ENCODE results near the gene GHSR. TPM values are rescaled to one million over a fixed set of nuclear protein-coding genes. Genes with fewer than 3 reads are reported as not detected.

The GHSR gene
- total RNA-seq, 2 experiments from 2014 or later = not detected

DNA sequence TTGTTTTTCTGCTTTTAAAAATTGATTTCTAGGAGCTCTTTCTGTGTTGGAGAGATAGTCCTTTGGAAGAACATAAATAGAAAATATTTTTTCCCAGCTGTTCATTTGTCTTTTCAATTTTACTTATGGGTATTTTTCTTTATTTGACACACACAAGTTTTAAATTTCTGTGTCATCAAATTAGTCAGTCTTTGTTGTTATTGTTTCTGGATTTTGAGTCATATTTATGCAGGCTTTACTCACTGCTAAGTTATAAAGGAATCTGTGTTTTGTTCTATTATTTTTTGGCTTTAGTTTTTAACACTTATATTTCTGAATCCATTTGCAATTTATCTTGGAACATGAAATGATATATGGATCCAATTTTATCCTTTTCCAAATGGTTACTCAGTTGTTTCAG, 5.9 kb upstream of the GHSR start:
- Mint-ChIP-seq H3K9me3 (no peaks in the 10 kb centered on the region), H3K27me3 (peaks cover 55% of the 10 kb centered on the region)

DNA sequence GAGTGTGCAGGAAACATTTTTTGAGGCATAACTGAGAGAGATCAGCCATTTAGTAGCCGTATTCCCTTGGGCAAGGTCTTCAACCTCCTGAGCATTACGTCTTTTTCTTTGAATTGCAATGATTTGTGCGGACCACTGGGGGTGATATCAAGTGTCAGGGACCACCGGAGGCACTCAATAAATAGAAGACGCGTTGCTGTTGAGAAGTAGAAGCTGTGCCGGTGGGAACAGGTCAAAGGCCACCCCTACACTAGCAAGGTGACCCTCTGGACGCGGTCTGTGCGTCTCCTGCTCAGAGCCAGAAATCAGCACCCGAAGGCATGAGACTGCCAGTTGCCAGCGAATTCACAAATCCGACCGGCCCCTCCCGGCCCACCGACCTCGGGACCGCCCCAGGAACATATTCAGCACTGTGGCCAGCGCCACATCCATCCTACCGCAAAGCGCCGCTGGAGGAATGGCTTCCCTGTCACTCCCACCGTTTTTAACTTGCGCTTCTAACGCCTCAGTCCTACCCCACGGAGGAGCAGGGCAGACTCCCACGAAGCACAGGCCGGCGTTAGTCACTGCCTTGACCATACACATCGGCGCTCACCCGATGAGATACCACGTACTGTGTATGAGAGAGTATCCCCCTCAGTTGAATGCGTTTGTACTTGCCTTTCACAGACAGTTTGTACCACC, 1.4 kb upstream of the GHSR start:
- peak overlapping the region; percentile 38 for H3K4me3 Mint-ChIP-seq
- H3K9me3 Mint-ChIP-seq = no peaks in the 10 kb centered on the region
- peaks cover 87% of the 10 kb centered on the region for H3K27me3 Mint-ChIP-seq
- peak; percentile 64 for DNase-seq
- H3K4me1 Mint-ChIP-seq = peaks cover 31% of the 10 kb centered on the region
- peak; percentile 33 for ATAC-seq (ENCODE audit: low read depth)
- H3K27ac Mint-ChIP-seq = no peak overlapping the region
- POLR2A ChIA-PET = no interaction called here
- no peaks in the 10 kb centered on the region for H3K36me3 Mint-ChIP-seq

More for the DNA sequence above, 5.9 kb upstream of the GHSR start:
- POLR2A ChIA-PET = no interaction called here
- H3K4me3 Mint-ChIP-seq = no peak overlapping the region
- no peak for DNase-seq
- H3K27ac Mint-ChIP-seq = no peak overlapping the region
- peaks cover 8% of the 10 kb centered on the region for H3K4me1 Mint-ChIP-seq
- H3K36me3 Mint-ChIP-seq = no peaks in the 10 kb centered on the region
- ATAC-seq (ENCODE audit: low read depth) = no peak

DNA sequence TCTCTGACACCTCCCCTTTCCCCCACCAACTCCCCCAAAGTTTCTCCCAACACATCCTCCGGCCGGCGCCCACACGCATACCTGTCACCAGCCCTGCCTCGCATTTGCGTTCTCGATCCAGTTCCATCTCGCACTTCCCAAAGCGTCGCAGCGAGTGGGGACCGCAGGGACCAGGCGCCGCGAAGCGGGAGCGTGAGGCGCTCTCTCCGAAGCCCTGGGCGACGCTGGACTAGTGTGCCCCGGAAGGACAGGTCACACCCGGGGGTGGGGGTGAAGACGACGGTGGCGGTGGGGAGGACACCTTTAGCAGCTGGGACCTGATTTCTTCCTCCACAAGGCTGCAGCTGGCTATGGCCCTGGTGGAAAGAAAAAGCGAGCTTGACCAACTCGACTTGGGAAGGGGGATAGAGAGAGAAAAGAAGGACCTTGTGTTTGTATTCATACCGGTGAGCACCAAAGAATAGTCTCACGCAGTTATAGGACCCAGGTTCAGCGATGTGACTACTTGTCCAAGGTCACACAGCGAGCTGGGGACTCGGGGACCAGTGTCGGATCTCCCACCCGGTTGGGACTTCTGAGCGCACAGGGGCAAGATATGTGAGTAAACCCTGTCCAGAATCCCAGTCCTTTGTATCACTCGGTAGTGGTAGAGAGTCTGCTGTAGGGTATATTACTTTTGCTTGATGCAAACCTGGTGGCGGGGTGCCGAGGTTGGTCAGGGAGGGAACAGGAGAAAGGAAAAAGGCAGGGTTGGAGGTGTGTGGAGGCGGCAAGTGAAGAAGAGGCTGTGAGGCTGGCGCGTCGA, 607 bp upstream of the GHSR start:
- Mint-ChIP-seq H3K36me3 (no peaks in the 10 kb centered on the region), H3K9me3 (no peaks in the 10 kb centered on the region), H3K4me1 (peaks cover 31% of the 10 kb centered on the region), H3K27ac (no peak overlapping the region), H3K4me3 (peak overlapping the region; percentile 38), H3K27me3 (peaks cover 86% of the 10 kb centered on the region)
- POLR2A ChIA-PET = no interaction called here
- ATAC-seq (ENCODE audit: low read depth) (no peak), DNase-seq (peak; percentile 33)

DNA sequence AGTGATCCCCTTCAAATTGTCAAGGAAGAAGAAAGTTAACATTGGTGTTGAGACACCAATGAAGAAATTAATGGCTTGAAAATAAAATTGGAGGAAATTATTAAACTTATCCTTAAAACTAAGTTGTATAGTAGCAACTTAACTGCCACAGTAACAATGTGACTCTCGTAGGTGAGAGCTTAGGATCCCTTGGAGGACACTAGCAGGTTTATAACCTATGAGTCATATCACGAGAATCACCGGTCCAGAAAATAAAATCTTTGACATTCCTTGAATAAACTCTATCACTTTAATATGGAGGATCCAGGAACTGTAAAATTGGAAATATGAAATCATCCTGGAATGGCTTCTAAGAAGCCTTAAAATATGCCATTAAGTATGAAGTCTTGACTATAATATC, 2.1 kb downstream of the GHSR start:
- DNase-seq = no peak
- Mint-ChIP-seq H3K36me3 (no peaks in the 10 kb centered on the region), H3K4me3 (no peak overlapping the region), H3K9me3 (no peaks in the 10 kb centered on the region), H3K4me1 (peaks cover 31% of the 10 kb centered on the region), H3K27ac (no peak overlapping the region), H3K27me3 (peaks cover 94% of the 10 kb centered on the region)
- POLR2A ChIA-PET = no interaction called here
- ATAC-seq (ENCODE audit: low read depth) = no peak

DNA sequence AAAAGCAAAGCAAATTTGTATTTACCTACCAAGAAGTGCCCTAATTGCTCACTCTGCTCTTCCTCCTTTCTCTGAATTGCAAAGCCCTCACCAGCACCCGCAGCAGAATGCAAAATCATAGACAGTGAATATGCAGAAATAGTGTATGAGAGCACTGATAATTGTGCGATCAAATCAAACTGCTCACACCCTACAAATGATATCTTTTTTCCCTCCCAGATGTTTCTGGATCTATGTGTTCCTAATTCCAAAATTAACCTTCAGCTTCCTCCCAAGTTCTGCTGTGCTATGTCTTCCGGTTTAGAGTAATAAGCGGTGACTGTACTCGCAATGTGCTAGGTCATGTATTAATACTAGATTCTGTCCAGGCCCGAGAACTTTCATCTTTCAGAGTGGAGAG, 3.4 kb downstream of the GHSR start:
- Mint-ChIP-seq H3K4me1 (peaks cover 27% of the 10 kb centered on the region), H3K27ac (no peak overlapping the region), H3K36me3 (no peaks in the 10 kb centered on the region), H3K27me3 (peaks cover 92% of the 10 kb centered on the region), H3K4me3 (no peak overlapping the region), H3K9me3 (no peaks in the 10 kb centered on the region)
- DNase-seq (no peak), ATAC-seq (ENCODE audit: low read depth) (no peak)
- POLR2A ChIA-PET = no interaction called here

DNA sequence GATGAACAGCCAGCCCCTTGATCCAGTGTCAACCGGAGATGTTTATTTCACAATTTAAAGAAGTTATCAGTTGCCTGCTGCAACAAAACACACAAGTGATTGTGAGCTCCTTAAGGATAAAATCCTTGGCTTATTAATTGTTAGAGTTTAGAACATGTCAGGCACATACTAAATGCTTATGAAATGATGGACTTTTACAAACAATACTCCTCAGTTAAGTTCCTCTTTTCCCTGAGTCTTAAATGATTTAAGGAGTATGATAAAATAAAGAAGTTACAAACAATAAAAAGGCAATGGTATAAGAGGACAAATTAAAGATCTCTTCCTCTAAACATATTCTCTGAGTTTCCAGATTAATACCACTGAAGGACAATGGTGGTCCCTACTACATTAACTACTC, 5.7 kb downstream of the GHSR start:
- Mint-ChIP-seq H3K4me1 (peaks cover 11% of the 10 kb centered on the region), H3K27me3 (peaks cover 88% of the 10 kb centered on the region), H3K36me3 (no peaks in the 10 kb centered on the region), H3K9me3 (no peaks in the 10 kb centered on the region), H3K27ac (no peak overlapping the region), H3K4me3 (no peak overlapping the region)
- POLR2A ChIA-PET = no interaction called here
- DNase-seq (no peak), ATAC-seq (ENCODE audit: low read depth) (no peak)

DNA sequence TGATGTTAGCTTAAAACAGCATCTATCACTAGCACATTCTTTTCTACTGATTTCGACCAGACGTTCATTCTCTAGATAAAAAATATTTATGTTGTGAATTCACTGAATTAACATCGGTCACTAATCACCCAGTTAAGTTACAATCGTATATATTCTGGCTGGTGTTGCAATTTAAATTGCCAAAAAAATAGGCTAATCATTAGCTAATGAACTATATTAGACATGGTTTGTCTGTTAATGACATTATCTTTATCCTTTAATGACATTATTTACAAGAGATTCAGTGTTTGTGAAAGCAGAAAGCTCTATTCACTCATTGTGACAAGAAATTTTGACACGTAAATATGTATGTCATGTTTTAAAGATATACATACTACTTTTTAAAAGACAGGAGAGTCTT, 6.7 kb downstream of the GHSR start:
- POLR2A ChIA-PET = no interaction called here
- Mint-ChIP-seq H3K27ac (no peak overlapping the region), H3K9me3 (no peaks in the 10 kb centered on the region), H3K36me3 (no peaks in the 10 kb centered on the region), H3K27me3 (peaks cover 80% of the 10 kb centered on the region), H3K4me3 (no peak overlapping the region), H3K4me1 (peaks cover 5% of the 10 kb centered on the region)
- DNase-seq (no peak), ATAC-seq (ENCODE audit: low read depth) (no peak)

DNA sequence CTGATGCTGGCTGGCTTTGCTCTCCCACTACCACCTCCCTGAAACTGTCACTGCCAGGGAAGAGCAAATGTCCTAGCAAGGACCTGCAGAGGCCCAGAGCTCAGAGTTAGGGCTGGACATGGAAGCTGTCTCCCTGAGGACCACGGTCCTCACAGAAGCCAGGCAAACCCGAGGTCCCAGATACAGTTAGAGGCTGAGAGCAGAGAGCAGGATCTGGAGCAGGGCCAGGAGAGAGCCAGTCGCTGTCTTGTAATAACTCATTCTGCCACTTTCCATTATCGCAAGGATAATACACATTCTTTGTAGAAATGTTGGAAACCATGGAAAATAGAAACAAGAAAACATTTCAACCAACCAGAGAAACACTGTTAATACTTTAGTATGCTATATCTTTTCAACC, 10.1 kb downstream of the GHSR start:
- no peaks in the 10 kb centered on the region for H3K36me3 Mint-ChIP-seq
- H3K27ac Mint-ChIP-seq = no peak overlapping the region
- POLR2A ChIA-PET = no interaction called here
- H3K27me3 Mint-ChIP-seq = peaks cover 50% of the 10 kb centered on the region
- H3K9me3 Mint-ChIP-seq = peaks cover 4% of the 10 kb centered on the region
- DNase-seq = no peak
- ATAC-seq (ENCODE audit: low read depth) = no peak
- H3K4me1 Mint-ChIP-seq = no peaks in the 10 kb centered on the region
- H3K4me3 Mint-ChIP-seq = no peak overlapping the region

DNA sequence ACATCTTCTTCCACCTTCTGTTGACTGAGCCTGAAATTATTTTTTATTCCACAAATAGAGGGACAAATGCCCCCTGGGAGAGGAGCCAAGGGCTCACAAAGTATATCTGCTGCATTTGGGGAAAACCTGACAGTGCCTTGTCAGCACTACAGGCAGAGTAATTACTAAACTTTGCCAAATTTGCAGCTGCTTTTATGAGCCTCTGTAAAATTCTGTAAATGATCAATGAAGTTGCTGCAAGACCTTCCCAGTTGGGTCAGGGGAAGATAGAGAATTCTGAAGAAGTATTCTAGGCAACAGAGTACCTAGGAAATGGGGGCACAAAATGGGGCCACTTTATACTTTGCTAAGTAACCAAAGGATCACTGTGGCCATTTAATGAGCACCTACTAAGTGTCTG, 10.5 kb downstream of the GHSR start:
- Mint-ChIP-seq H3K4me1 (no peaks in the 10 kb centered on the region), H3K9me3 (peaks cover 6% of the 10 kb centered on the region), H3K27ac (no peak overlapping the region), H3K36me3 (no peaks in the 10 kb centered on the region), H3K27me3 (peaks cover 46% of the 10 kb centered on the region), H3K4me3 (no peak overlapping the region)
- POLR2A ChIA-PET = no interaction called here
- ATAC-seq (ENCODE audit: low read depth) = no peak
- no peak for DNase-seq

DNA sequence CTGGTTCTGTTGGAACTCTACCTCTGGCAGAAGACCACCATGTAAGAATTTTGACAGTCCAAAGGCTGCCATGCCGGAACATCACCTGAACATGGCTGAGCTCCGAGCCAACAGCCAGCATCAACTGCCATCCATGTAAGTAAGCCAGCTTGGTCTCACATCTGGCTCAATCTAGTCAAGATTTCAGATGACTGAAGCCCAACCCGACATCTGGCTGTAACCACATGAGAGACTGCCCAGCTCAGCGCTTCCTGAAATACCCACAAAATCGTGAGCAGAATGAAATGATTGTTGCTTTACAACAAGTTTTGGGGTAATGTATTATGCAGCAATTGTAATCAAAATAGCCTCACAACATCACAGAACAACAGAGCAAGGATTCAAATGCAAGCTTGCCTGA, 32.9 kb downstream of the GHSR start:
- DNase-seq = no peak
- H3K9me3 Mint-ChIP-seq = no peaks in the 10 kb centered on the region
- H3K36me3 Mint-ChIP-seq = no peaks in the 10 kb centered on the region
- peaks cover 60% of the 10 kb centered on the region for H3K27me3 Mint-ChIP-seq
- no peaks in the 10 kb centered on the region for H3K4me1 Mint-ChIP-seq
- H3K27ac Mint-ChIP-seq = no peak overlapping the region
- POLR2A ChIA-PET = no interaction called here
- no peak for ATAC-seq (ENCODE audit: low read depth)
- H3K4me3 Mint-ChIP-seq = no peak overlapping the region

DNA sequence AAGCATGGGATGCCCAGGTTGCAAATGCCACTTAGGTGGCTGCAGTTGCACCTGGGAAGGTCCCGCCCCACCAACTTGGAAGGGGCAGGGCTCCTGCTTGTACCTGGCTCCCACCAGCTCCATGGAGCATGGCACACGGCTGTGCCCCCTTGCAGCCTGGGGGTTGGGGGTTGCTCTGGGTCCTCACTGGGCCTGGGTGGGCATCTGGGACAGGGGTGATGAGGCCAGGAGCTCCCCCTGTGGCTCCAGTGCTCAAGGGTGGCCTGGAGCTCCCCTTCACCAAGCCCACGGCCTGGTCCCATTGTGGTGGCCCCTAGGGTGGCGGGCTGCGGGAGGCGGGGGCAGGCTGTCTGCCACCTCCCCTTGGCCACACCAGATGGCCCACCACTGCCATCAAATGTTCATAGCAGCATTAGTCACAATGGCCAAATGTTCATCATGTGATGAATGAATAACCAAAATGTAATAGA, 36.7 kb downstream of the GHSR start:
- ATAC-seq (ENCODE audit: low read depth) = no peak
- H3K36me3 Mint-ChIP-seq = no peaks in the 10 kb centered on the region
- H3K4me3 Mint-ChIP-seq = no peak overlapping the region
- no peak for DNase-seq
- no peak overlapping the region for H3K27ac Mint-ChIP-seq
- H3K9me3 Mint-ChIP-seq = no peaks in the 10 kb centered on the region
- POLR2A ChIA-PET = no interaction called here
- H3K4me1 Mint-ChIP-seq = no peaks in the 10 kb centered on the region
- peaks cover 39% of the 10 kb centered on the region for H3K27me3 Mint-ChIP-seq

DNA sequence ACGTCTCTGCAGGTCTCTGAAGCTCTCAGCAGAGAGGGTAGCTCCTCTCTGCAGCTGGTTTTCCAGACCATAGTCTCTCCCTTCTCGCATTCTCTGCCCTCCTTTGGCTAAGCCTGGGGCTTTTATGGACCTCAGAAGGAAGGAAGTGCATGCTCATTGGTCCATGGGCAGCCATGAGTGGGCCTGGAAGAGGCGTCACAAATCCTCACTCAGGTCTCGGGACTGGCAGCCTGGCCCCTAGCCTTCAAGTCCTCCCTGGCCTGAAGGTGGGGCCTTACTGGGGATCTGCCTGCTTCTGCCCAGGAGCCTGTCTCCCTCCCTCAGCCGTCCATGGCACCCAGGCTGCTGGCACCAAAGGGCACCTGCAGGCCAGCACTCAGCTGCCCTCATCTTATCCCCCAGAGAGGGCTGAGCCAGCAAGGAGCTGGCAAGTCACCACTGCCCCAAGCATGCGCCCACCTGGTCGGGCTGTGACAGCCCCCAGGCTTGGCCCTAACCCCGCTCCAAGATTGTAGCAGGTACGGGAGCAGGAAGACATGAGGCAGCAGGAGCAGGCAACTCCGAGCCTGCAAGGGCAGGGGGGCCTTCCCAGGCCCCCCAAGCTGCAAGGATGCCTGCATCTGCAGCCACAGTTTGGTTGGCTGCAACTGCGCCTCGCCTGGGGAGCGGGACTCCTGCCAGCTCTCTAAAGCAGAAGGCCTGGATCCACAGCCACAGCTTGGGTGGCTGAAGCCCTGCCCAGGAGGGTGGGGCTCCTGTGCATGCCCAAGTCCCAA, 37.4 kb downstream of the GHSR start:
- no peak overlapping the region for H3K4me3 Mint-ChIP-seq
- no peaks in the 10 kb centered on the region for H3K4me1 Mint-ChIP-seq
- no peak for ATAC-seq (ENCODE audit: low read depth)
- DNase-seq = no peak
- H3K9me3 Mint-ChIP-seq = no peaks in the 10 kb centered on the region
- POLR2A ChIA-PET = no interaction called here
- H3K27me3 Mint-ChIP-seq = peaks cover 35% of the 10 kb centered on the region
- no peak overlapping the region for H3K27ac Mint-ChIP-seq
- H3K36me3 Mint-ChIP-seq = no peaks in the 10 kb centered on the region

DNA sequence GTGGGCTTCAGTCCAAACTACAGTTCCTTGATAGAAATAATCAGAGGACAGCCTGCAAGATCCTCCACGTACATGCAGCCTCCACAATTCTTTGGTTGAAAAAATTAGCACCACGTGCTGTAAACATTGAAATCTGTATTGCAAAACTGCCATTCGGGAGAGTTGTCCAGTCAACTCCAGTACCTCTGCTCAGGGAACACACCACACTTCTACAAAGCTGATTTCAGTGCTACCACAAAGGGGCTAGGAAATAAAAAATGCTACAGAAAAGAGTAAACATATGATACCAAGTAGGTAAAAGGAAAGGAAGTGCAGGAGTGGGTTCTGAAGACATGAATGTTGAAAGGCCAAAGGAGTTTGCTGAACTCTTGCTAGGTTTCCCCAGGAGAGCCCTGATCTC, 40.4 kb downstream of the GHSR start:
- DNase-seq = no peak
- POLR2A ChIA-PET = no interaction called here

DNA sequence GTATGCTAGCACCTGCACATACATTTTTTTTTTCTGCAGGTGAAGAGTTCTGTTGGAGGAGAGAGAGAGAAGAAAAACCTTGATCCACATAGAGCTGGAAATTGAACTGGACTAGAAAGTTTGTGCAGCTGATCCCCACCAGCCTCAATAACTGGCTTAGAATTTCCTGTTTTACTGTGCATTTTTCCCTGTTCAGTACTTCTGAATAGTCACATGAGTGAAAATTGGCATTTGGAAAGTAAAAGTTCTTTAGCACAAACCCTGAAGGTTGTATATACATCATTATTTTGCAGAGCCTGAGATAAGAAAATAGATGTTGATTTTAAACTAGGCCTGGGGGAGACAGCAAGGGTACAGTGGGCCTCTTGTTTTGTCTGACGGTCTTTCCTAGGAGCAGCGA, 42.3 kb downstream of the GHSR start:
- Mint-ChIP-seq H3K9me3 (peaks cover 7% of the 10 kb centered on the region), H3K4me1 (no peaks in the 10 kb centered on the region), H3K27me3 (peaks cover 15% of the 10 kb centered on the region), H3K27ac (no peak overlapping the region), H3K36me3 (peaks cover 8% of the 10 kb centered on the region), H3K4me3 (no peak overlapping the region)
- ATAC-seq (ENCODE audit: low read depth) = no peak
- no peak for DNase-seq
- POLR2A ChIA-PET = no interaction called here

More for the DNA sequence above, 40.4 kb downstream of the GHSR start:
- peaks cover 20% of the 10 kb centered on the region for H3K27me3 Mint-ChIP-seq
- no peaks in the 10 kb centered on the region for H3K4me1 Mint-ChIP-seq
- H3K27ac Mint-ChIP-seq = no peak overlapping the region
- no peak overlapping the region for H3K4me3 Mint-ChIP-seq
- no peak for ATAC-seq (ENCODE audit: low read depth)
- H3K9me3 Mint-ChIP-seq = peaks cover 2% of the 10 kb centered on the region
- no peaks in the 10 kb centered on the region for H3K36me3 Mint-ChIP-seq

Data from activated naive CD8-positive, alpha-beta T cell treated with anti-CD3 and anti-CD28 coated beads, Interleukin-2, amount 10 ng/mL, durations not matched to agents 7 days and 5 days (primary cell).